Measurements from ENCODE around the gene KIAA1549.

Gene KIAA1549

GRCh38 chr7:138999414-138999813, 18.2 kb upstream of the KIAA1549 start:
- Histone ChIP-seq H4K20me1 (ENCODE audit: low read depth, low read length) (no peaks in the 10 kb centered on the region), H3K79me2 (ENCODE audit: insufficient read depth, low read length) (no peaks in the 10 kb centered on the region), H2AFZ (ENCODE audit: low read depth, low read length, severe bottlenecking) (no peak overlapping the region), H3K9ac (ENCODE audit: low read length) (no peak overlapping the region), H3K36me3 (ENCODE audit: low read length) (peaks cover 5% of the 10 kb centered on the region; the same call in 1 of the 2 replicates), H3K9me3 (ENCODE audit: insufficient read depth, low read length) (peaks cover 5% of the 10 kb centered on the region; the same call in 1 of the 2 replicates), H3K27ac (ENCODE audit: low read depth, low read length) (no peak overlapping the region), H3K4me2 (ENCODE audit: low read depth, low read length, poor library complexity, severe bottlenecking) (no peak overlapping the region), H3K9me2 (replicated peaks; ENCODE audit: insufficient read depth, low read length) (no peaks in the 10 kb centered on the region; the same call in 1 of the 2 replicates), H3K4me3 (ENCODE audit: insufficient read depth, low read length, poor library complexity, severe bottlenecking) (no peak overlapping the region), H3F3A (ENCODE audit: insufficient read depth) (no peaks in the 10 kb centered on the region), H3K27me3 (ENCODE audit: low read length) (no peaks in the 10 kb centered on the region; the same call in 1 of the 2 replicates)
- TF ChIP-seq, protein P1, sequence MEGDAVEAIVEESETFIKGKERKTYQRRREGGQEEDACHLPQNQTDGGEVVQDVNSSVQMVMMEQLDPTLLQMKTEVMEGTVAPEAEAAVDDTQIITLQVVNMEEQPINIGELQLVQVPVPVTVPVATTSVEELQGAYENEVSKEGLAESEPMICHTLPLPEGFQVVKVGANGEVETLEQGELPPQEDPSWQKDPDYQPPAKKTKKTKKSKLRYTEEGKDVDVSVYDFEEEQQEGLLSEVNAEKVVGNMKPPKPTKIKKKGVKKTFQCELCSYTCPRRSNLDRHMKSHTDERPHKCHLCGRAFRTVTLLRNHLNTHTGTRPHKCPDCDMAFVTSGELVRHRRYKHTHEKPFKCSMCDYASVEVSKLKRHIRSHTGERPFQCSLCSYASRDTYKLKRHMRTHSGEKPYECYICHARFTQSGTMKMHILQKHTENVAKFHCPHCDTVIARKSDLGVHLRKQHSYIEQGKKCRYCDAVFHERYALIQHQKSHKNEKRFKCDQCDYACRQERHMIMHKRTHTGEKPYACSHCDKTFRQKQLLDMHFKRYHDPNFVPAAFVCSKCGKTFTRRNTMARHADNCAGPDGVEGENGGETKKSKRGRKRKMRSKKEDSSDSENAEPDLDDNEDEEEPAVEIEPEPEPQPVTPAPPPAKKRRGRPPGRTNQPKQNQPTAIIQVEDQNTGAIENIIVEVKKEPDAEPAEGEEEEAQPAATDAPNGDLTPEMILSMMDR (IDR thresholded peaks at IDR 0.05; ENCODE audit: insufficient read depth, low read length, poor library complexity, severe bottlenecking) = no peak
- no peak for TF ChIP-seq EZH2phosphoT487 (conservative IDR thresholded peaks at IDR 0.05; ENCODE audit: low read length)

DNA sequence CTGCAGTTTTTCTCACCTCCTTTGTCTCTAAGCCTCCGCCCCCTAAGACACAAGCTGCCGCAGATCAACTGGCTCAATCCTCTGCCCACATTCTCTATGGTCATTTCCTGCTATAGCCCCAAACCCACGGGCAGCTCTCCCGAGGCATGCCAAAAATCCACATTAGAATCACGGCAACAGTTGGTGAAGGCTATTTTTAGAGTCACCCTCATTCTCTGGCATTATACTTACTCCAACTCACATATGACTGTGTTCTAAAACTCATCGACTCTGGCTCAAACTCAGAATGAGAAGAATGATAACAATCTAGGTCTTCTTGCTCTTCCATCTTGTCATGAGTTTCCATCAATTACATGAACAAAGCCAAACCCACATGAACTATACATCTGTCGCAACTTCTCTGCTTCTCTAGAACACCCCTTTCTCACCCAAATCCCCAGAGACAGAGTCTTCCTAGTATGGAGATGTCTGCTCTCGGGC, 10.9 kb upstream of the KIAA1549 start:
- no peaks in the 10 kb centered on the region for H3K36me3 ChIP-seq (ENCODE audit: low read length)
- no peaks in the 10 kb centered on the region for H3F3A ChIP-seq (ENCODE audit: insufficient read depth)
- no peaks in the 10 kb centered on the region; the same call in 1 of the 2 replicates for H3K27me3 ChIP-seq (ENCODE audit: low read length)
- no peak overlapping the region for H3K9ac ChIP-seq (ENCODE audit: low read length)
- H3K9me3 ChIP-seq (ENCODE audit: insufficient read depth, low read length) = 0 out of 2 replicates have a peak, but pooled peaks cover 4% of the 10 kb centered on the region
- H2AFZ ChIP-seq (ENCODE audit: low read depth, low read length, severe bottlenecking) = no peak overlapping the region
- no peak overlapping the region for H3K4me2 ChIP-seq (ENCODE audit: low read depth, low read length, poor library complexity, severe bottlenecking)
- H3K4me3 ChIP-seq (ENCODE audit: insufficient read depth, low read length, poor library complexity, severe bottlenecking) = no peak overlapping the region
- no peak for TF ChIP-seq EZH2phosphoT487 (conservative IDR thresholded peaks at IDR 0.05; ENCODE audit: low read length)
- TF ChIP-seq, protein P1 (IDR thresholded peaks at IDR 0.05; ENCODE audit: insufficient read depth, low read length, poor library complexity, severe bottlenecking) = no peak
- H4K20me1 ChIP-seq (ENCODE audit: low read depth, low read length) = no peaks in the 10 kb centered on the region
- H3K9me2 ChIP-seq (replicated peaks; ENCODE audit: insufficient read depth, low read length) = no peaks in the 10 kb centered on the region; the same call in 1 of the 2 replicates
- no peak overlapping the region for H3K27ac ChIP-seq (ENCODE audit: low read depth, low read length)
- H3K79me2 ChIP-seq (ENCODE audit: insufficient read depth, low read length) = no peaks in the 10 kb centered on the region

DNA sequence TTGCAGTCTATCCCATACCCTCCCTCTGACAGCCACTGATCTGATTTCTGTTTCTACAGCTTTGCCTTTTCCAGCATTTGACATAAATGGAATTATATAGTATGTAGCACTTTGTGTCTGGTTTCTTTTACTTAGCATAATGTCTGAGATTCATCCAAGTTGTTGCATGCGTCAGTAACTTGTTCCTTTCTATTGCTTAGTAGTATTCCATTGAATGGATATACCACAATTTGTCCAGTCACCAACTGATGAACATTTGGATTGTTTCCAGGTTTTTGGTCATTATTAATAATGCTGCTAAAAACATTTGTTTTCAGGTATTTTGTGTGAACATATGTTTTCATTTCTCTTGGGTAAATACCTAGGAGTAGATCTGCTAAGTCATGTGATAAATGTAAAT, 6.5 kb upstream of the KIAA1549 start:
- Histone ChIP-seq H3K9me3 (ENCODE audit: insufficient read depth, low read length) (0 out of 2 replicates have a peak, but pooled peaks cover 4% of the 10 kb centered on the region), H3K9ac (ENCODE audit: low read length) (no peak overlapping the region), H3K4me2 (ENCODE audit: low read depth, low read length, poor library complexity, severe bottlenecking) (no peak overlapping the region), H3K27ac (ENCODE audit: low read depth, low read length) (no peak overlapping the region), H3K27me3 (ENCODE audit: low read length) (no peaks in the 10 kb centered on the region), H3K9me2 (replicated peaks; ENCODE audit: insufficient read depth, low read length) (no peaks in the 10 kb centered on the region), H3F3A (ENCODE audit: insufficient read depth) (no peaks in the 10 kb centered on the region), H3K79me2 (ENCODE audit: insufficient read depth, low read length) (no peaks in the 10 kb centered on the region), H3K36me3 (ENCODE audit: low read length) (no peaks in the 10 kb centered on the region), H4K20me1 (ENCODE audit: low read depth, low read length) (no peaks in the 10 kb centered on the region), H3K4me3 (ENCODE audit: insufficient read depth, low read length, poor library complexity, severe bottlenecking) (no peak overlapping the region), H2AFZ (ENCODE audit: low read depth, low read length, severe bottlenecking) (no peak overlapping the region)
- TF ChIP-seq EZH2phosphoT487 (conservative IDR thresholded peaks at IDR 0.05; ENCODE audit: low read length) = no peak
- TF ChIP-seq, protein P1 (IDR thresholded peaks at IDR 0.05; ENCODE audit: insufficient read depth, low read length, poor library complexity, severe bottlenecking) = no peak
